MV-4-11 (cell line): ENCODE data around the gene ATP6V1C2.
"Not testable (repeated sequence)": the region's sequence is repeated elsewhere in the genome, so short reads cannot be mapped to it uniquely, and the experiment has no call there.

Experiments used
- DNase-seq: peaks from one replicate; lab custom pipeline; 2025; lab: John Stamatoyannopoulos, UW

ATP6V1C2 gene

GRCh38 chr2:10786240-10786982 is 65.0 kb downstream of the ATP6V1C2 start:
- DNase-seq: no peak

- DNase-seq: no peak
Measured at GRCh38 chr2:10787176-10787968, 65.9 kb downstream of the ATP6V1C2 start.

GRCh38 chr2:10788855-10789254 is 67.4 kb downstream of the ATP6V1C2 start:
- DNase-seq: no peak

- peak; percentile 61 for DNase-seq
Measured at GRCh38 chr2:10790228-10790973, 69.0 kb downstream of the ATP6V1C2 start.

DNA sequence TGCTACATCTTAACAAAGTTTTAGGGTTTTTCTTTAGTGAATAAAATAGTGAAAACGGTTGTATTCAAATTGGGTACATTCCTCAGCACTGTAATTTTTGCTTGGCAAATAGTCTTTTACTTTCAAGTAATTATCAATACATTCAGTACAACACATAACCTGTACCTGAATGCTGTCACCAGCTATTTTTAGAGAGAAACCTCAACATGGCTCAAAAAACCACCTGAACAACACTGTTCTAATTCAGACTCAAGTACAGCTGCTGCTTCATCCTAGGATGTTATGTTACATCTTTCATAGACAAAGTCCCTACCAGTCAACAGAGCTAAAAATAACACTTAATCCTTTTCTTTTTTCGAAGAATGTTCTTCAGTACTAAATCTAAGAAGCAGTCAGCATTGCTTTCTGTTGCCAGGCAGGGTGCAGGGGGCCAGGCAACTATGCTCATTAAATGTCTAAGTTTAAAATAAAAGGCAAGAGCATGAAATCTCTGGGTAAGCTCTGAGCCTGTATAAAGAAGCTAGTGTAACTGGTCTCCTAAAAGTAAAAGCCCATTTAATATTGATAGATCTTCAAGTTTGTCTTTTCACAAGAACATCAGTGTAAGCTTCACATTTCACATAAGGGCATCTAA is 70.7 kb downstream of the ATP6V1C2 start:
- no peak for DNase-seq

GRCh38 chr2:10792660-10793400 is 71.4 kb downstream of the ATP6V1C2 start:
- DNase-seq: no peak

DNA sequence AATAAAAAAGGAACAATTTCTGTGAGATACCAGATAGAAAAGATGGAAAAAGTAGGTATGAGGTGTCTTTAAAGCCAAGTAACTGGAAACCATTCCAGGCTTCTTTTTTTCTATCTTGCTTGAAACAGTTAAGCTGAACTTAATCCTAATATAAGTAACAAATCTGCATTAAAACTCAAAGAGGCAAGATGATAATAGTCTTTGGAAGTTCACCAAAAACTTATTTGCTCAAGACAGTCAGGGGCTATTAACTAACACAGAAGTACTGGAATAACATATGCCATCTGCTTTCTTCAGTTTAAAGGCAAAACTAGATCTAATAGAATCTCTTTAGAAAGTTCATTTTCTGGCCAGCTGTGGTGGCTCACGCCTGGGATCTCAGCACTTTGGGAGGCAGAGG is 72.4 kb downstream of the ATP6V1C2 start:
- no peak for DNase-seq

- DNase-seq: no peak
Measured at GRCh38 chr2:10794876-10795275, 73.4 kb downstream of the ATP6V1C2 start.

- DNase-seq: no peak
Measured at GRCh38 chr2:10795508-10796046, 74.1 kb downstream of the ATP6V1C2 start.

DNA sequence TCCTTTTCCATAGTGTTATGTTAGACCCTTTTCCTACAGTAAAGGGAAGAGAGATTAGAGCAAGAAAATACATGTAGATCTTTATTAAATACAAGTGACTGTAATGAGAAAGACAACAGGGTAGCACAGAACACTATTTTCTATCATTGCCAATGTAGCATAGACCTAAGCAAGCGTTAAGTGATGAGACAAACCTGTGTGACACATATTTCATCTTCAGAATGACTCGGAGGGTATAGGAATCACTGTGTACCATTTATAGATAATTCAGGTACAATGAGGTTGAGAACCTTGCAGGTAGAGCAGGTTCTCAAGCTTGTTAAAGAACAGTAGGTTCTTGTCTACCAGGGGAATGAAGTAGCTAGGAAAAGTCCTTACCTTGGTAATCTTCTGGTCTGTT is 75.3 kb downstream of the ATP6V1C2 start:
- no peak for DNase-seq

DNA sequence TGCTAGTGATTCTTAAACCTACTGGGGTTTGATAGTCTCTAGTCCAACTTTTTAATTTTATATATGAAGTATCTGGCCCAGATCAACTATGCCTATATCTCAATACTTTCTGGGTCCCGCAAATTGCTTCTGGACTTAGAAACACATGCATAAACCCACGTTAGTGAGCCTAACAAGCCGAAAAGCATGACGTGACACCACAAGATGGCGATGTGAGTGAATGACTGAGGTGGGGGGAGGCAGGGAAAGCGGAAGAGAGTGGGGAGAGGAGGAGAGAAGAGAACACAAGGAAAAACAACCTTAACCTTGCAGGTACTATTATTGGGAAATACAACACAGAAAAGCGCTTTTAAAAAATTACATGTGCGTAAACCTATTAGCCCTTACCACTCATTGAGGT is 77.4 kb downstream of the ATP6V1C2 start:
- no peak for DNase-seq

DNA sequence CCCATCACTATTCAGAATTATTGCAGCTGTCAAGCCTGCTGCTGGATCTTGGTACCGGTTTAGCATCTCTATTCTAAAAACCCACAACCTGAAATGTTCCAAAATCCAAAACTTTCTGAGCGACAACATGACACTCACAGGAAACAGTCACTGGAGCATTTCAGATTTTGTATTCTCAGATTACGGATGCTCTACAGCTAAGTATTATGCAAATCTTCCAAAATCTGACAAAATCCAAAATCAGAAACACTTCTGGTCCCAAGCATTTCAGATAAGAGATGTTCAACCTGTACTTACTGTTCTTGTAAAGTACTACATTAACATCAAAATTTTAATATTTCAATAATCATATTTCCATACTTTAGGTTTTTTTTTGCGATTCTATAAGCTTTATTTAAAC is 78.7 kb downstream of the ATP6V1C2 start:
- no peak for DNase-seq

GRCh38 chr2:10802657-10803056 is 81.2 kb downstream of the ATP6V1C2 start:
- DNase-seq: no peak

GRCh38 chr2:10805990-10806389 is 84.6 kb downstream of the ATP6V1C2 start:
- not testable (repeated sequence) for DNase-seq

DNA sequence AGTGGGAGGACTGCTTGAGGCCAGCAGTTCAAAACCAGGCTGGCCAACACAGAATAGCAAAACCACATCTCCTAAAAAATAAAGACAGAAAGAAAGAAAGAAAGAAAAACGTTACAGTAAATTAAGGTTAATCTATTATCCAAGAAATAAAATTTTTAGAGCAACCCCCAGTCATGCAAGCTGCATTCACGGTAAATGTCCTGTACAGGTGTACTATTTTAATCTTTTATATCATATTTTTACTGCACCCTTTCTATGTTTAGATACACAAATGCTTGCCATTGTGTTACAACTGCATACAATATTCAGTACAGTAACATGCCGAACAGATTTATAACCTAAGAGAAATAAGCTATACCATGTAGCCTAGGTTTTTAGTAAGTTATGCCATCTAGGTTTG is 85.1 kb downstream of the ATP6V1C2 start:
- no peak for DNase-seq

DNA sequence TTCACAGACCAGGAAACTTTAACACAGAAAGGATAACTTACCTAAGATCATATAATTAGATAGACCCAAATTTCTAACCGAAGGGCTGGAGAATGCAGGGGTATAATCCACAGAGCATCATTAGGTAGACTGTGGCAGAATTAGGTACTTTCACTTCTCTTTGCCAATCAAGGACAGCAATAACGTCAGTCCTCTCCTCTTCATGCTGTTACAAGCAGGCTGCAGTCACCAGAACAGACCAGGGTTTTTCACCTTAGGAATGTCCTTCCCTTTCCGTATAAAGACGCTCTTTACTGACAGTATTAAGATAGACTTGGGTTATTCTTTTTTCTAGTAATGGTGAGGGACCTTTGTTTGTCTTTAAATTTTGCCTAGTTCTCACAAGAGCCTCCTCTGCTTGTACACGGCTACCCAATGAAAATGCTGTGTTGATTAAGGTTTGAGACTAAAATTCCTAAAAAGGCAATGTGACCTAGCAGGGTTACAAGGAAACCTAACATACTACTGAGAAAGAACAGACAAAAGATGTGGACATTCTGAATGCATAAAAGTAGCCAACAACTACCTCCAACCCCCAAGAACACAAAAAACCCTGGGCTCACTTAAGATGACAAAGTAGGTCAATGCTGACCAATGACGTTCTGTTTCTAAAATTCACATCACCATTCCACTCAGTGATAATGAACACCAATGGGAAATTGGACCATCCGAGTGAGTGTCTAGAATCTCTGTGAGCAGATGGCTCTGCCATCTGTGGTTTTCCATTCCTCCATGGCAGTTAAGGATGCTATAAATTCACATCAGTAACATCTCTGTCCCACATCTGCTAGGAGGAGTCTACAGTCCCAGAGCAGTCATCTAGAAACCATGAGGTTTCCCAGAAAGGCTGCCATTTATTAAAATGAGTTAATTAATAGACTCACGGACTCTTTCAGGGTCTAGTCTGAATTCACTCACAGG is 89.1 kb downstream of the ATP6V1C2 start:
- peak; percentile 19 for DNase-seq

GRCh38 chr2:10811517-10811916 is 90.1 kb downstream of the ATP6V1C2 start:
- DNase-seq: no peak

GRCh38 chr2:10812362-10813162 is 91.1 kb downstream of the ATP6V1C2 start, which contains the start of gene PDIA6:
PDIA6 (minus strand) TSS chr2:10812785; CDS start chr2:10812696, 89 bp downstream.
- DNase-seq: peak; percentile 93
